Ovary (tissue), 9 donors: ENCODE results near the gene TEDC2. TPM values are rescaled to one million over a fixed set of nuclear protein-coding genes. Genes with fewer than 3 reads are reported as not detected.
A peak's percentile ranks its signal among the peaks of the same experiment; 100 is the strongest.
"Not testable (repeated sequence)": the region's sequence is repeated elsewhere in the genome, so short reads cannot be mapped to it uniquely, and the experiment has no call there.

Source experiments
- DNase-seq, 5 donors: peaks; one replicate each; pipeline ENCODE4 v3.0.0-alpha.2; 2019 to 2020
- H3K27ac ChIP-seq, 2 donors: fragments of 200-600 bp; one replicate each; pipeline versions ENCODE4 v1.5.1 to v1.8.0; 2019 to 2022
- H3K27me3 ChIP-seq: fragments of 200-600 bp; one replicate; pipeline ENCODE4 v1.8.0; 2022
- H3K36me3 ChIP-seq: fragments of 200-600 bp; sonication (generic); one replicate; pipeline ENCODE4 v1.5.1; 2019
- H3K4me1 ChIP-seq: one replicate; pipeline ENCODE4 v1.8.1; 2013; ENCODE audit warnings: mild to moderate bottlenecking, moderate library complexity; ENCODE audit not compliant: insufficient read depth
- H3K4me3 ChIP-seq: fragments of 200-600 bp; sonication (generic); one replicate; pipeline ENCODE4 v1.5.1; 2017
- H3K9me3 ChIP-seq, 2 donors: fragments of 200-600 bp in 1 of 2; sonication (generic) in 1 of 2; one replicate each; pipeline versions ENCODE4 v1.5.1 to v1.8.1; 2013 to 2019; ENCODE audit warnings: mild to moderate bottlenecking in 1 of 2, moderate library complexity in 1 of 2
- EP300 ChIP-seq: sonication (generic); formaldehyde crosslinking; IDR thresholded peaks from one replicate; pipeline ENCODE4 v1.6.1; 2017; ENCODE audit warnings: antibody characterized with exemption
- POLR2A ChIP-seq: fragments of 450-650 bp; IDR thresholded peaks from one replicate; pipeline ENCODE4 v1.6.1; 2017; ENCODE audit warnings: antibody characterized with exemption, mild to moderate bottlenecking, moderate library complexity
- WGBS, 3 donors: extraction: QIAGEN DNeasy Blood & Tissue Kit in 1 of 3; methylation state at CpG; one replicate each; pipeline versions ENCODE4 v1.1.5 to v1.1.7; 2013 to 2017; 5-methylcytosine and 5-hydroxymethylcytosine counted together
- intact Hi-C, 4 donors: fragments of 100-400 bp; cut with DNase I; formaldehyde crosslinking; loops; one replicate each; pipeline versions ENCODE4 v1.11.0 to v1.15.1; 2022 to 2023
- polyA plus RNA-seq, 2 donors: library from polyadenylated mRNA; stranded (reverse); fragments of 200-250 nt in 1 of 2; fragments of 350-450 nt in 1 of 2; fragmentation: Illumina TruSeq in 1 of 2; extraction: RNeasy Lipid Tissue Mini Kit (QIAGEN cat#74804) in 1 of 2; gene quantifications; one replicate each; pipeline ENCODE4 v1.2.3, GENCODE V29; 2013 to 2014
- total RNA-seq, 7 donors: library from RNA; depleted of rRNA in 2 of 7; stranded (reverse); fragments of >200 nt in 2 of 7; fragmentation: NEBNext Ultra II Directional in 3 of 7; extraction: Animal tissue kit (Norgen Biotek cat#: 25700) in 3 of 7; gene quantifications; one replicate each; pipeline versions ENCODE4 v1.1.0 to v1.2.4, GENCODE V29; 2016 to 2023
- TF ChIP-seq, protein P1 (sequence below), 3 donors: fragments of 450-650 bp in 2 of 3; fragments of 200-600 bp in 1 of 3; IDR thresholded peaks; one replicate each; pipeline versions ENCODE4 v1.5.1 to v1.8.0; 2016 to 2022; ENCODE audit warnings: antibody characterized with exemption in 3 of 3, mild to moderate bottlenecking in 1 of 3
- donor health status: DM: no; HTN: no; CAD: no; lungs with moderate emphysema.
- donor health status: DM: no; HTN: no; CAD: no.
- donor health status: Bipolar disorder and iron deficiency.
- donor health status: DM: yes; HTN: yes; CAD: no.
- donor health status: DM: no; HTN: no; CAD: no.
- donor health status: DM: yes; HTN: yes; CAD: no.

TEDC2 gene
- total and polyA plus RNA-seq, 9 donors, result 0.38 to 2.0 (median 1.3) TPM; not detected in 3

DNA sequence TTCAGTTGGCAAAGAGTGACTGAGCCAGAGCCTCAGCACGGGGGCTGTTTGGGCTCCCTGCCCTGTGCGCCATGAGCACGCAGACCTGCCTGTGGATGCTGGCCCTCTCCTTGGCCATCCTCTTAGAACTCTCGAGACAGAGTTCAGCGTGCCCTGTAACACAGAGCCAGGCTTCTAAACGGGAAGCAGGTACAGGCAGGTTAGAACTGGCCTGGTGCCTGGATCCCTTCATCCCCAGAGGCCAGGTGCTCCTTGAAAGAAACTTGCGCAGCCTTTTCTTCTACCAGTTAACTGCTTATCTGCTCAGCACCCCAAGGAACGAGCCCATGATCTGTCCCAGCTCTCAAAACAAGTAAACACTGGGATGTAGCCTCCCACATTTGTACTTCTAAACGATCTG is 23.8 kb upstream of the TEDC2 start:
- H3K9me3 ChIP-seq, result no peaks in the 10 kb centered on the region
- intact Hi-C loops, result loop anchor here in 1 of 4 donors (10.0 kb wide), 2 partner anchors 69 to 91 kb away; partner anchors contain the start of gene ABCA3
- no peak overlapping the region for H3K27ac ChIP-seq
- 88 to 94% (median 90%) methylated on average over 9 of the region's 9 CpGs for WGBS, 3 donors
- H3K4me1 ChIP-seq, result no peaks in the 10 kb centered on the region
- TF ChIP-seq, protein P1, sequence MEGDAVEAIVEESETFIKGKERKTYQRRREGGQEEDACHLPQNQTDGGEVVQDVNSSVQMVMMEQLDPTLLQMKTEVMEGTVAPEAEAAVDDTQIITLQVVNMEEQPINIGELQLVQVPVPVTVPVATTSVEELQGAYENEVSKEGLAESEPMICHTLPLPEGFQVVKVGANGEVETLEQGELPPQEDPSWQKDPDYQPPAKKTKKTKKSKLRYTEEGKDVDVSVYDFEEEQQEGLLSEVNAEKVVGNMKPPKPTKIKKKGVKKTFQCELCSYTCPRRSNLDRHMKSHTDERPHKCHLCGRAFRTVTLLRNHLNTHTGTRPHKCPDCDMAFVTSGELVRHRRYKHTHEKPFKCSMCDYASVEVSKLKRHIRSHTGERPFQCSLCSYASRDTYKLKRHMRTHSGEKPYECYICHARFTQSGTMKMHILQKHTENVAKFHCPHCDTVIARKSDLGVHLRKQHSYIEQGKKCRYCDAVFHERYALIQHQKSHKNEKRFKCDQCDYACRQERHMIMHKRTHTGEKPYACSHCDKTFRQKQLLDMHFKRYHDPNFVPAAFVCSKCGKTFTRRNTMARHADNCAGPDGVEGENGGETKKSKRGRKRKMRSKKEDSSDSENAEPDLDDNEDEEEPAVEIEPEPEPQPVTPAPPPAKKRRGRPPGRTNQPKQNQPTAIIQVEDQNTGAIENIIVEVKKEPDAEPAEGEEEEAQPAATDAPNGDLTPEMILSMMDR (IDR thresholded peaks at IDR 0.05), result no peak
- no peak for TF ChIP-seq POLR2A
- no peak for TF ChIP-seq EP300
- no peaks in the 10 kb centered on the region for H3K36me3 ChIP-seq
- peak in 1 of 5 donors; percentile 5 for DNase-seq
- no peak overlapping the region for H3K4me3 ChIP-seq
- H3K27me3 ChIP-seq, result no peaks in the 10 kb centered on the region

DNA sequence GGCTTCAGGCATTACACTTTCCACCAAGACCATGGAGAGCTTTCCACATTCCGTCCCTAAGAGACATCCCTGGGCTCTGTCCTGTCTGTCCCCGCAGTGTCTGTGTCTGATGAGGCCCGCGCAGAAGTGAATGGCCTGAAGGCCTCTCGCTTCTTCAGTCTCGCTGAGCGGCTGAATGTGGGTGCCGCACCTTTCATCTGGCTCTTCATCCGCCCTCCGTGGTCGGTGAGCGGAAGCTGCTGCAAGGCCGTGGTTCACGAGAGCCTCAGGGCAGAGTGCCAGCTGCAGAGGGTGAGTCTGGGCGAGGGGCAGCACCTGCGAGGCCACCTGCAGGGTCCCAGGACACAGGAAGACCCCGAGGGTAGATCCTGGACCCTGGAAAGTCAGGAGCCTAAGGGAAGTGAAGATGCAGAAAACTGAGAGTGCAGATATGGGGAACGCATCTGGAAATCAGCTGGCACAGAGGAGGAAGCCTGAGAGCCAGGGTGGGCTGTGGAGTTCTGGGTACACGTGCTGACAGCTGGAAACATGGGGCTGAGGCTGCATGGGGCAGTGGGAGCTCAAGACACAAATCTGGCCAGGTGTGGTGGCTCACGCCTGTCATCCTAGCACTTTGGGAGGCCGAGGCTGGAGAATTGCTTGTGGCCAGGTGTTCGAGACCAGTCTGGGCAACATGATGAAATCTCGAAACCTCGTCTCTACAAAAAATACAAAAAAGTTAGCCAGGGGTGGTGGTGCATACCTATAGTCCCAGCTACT is 22.7 kb upstream of the TEDC2 start:
- WGBS, 3 donors, result 93 to 94% (median 94%) methylated on average over 24 of the region's 24 CpGs
- Histone ChIP-seq H3K36me3 (no peaks in the 10 kb centered on the region), H3K4me3 (no peak overlapping the region), H3K27me3 (no peaks in the 10 kb centered on the region), H3K4me1 (no peaks in the 10 kb centered on the region), H3K9me3 (no peaks in the 10 kb centered on the region), H3K27ac (no peak overlapping the region)
- TF ChIP-seq EP300 (no peak), POLR2A (no peak)
- TF ChIP-seq, protein P1 (IDR thresholded peaks at IDR 0.05), result no peak
- intact Hi-C loops, result loop anchor here in 1 of 4 donors (10.0 kb wide), 2 partner anchors 68 to 92 kb away; partner anchors contain the start of gene ABCA3
- DNase-seq, result peak in 1 of 5 donors; percentile 6

GRCh38 chr16:2438121-2438520 is 21.8 kb upstream of the TEDC2 start:
- no peak overlapping the region for H3K4me3 ChIP-seq
- H3K4me1 ChIP-seq, result no peaks in the 10 kb centered on the region
- DNase-seq, result no peak
- no peaks in the 10 kb centered on the region for H3K27me3 ChIP-seq
- intact Hi-C loops, result loop anchor here in 1 of 4 donors (10.0 kb wide), 2 partner anchors 67 to 93 kb away; partner anchors contain the start of gene ABCA3
- H3K36me3 ChIP-seq, result no peaks in the 10 kb centered on the region
- WGBS, 3 donors, result 91 to 93% (median 93%) methylated on average over 14 of the region's 14 CpGs
- H3K27ac ChIP-seq, result no peak overlapping the region
- TF ChIP-seq POLR2A (no peak), EP300 (no peak)
- TF ChIP-seq, protein P1 (IDR thresholded peaks at IDR 0.05), result no peak
- no peaks in the 10 kb centered on the region for H3K9me3 ChIP-seq

DNA sequence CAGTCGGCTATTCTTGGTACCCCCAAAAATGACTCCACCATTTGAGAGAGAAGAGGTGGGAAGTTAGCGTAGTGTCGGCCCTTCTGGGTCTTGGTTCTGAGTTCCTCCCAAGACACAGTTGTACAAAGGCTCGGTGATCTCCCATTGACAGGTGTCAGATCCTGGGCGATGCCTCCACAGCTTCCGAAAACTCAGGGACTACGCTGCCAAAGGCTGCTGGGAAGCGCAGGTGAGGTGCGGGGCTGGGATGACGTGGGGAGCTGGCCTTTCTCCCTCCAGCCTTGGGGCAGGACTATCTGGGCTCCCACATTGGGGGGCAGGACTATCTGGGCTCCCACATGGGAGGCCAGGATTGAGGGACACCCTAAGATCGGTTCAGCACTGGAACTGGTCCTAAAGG is 20.3 kb upstream of the TEDC2 start:
- Histone ChIP-seq H3K27ac (no peak overlapping the region), H3K9me3 (no peaks in the 10 kb centered on the region), H3K4me3 (no peak overlapping the region), H3K4me1 (no peaks in the 10 kb centered on the region), H3K36me3 (no peaks in the 10 kb centered on the region), H3K27me3 (no peaks in the 10 kb centered on the region)
- DNase-seq, result no peak
- intact Hi-C loops, result loop anchor here in 1 of 4 donors (10.0 kb wide), 2 partner anchors 65 to 95 kb away; partner anchors contain the start of gene ABCA3
- WGBS, 3 donors, result 94 to 98% (median 95%) methylated on average over 11 of the region's 11 CpGs
- TF ChIP-seq POLR2A, result no peak
- no peak for TF ChIP-seq EP300
- TF ChIP-seq, protein P1 (IDR thresholded peaks at IDR 0.05), result no peak

DNA sequence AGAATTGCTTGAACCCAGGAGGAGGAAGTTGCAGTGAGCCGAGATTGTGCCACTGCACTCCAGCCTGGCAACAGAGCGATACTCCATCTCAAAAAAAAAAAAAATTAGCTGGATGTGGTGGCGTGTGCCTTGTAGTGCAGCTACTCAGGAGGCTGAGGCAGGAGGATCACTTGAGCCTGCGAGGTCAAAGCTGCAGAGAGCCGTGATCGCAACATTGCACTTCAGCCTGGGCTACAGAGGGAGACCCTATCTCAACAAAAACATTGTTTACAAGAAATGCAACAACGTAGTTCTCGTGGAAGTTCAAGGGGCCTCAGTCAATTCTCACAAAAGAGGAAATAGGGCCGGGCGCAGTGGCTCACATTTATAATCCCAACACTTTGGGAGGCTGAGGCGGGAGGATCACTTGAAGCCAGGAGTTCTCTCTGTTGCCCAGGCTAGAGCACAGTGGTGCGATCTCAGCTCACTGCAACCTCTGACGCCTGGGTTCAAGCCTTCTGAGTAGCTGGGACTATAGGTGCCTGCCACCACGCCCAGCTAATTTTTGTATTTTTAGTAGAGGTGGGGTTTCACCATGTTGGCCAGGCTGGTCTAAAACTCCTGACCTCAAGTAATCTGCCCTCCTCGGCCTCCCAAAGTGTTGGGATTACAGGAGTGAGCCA is 18.6 kb upstream of the TEDC2 start:
- H3K36me3 ChIP-seq, H3K4me3 ChIP-seq, H3K27ac ChIP-seq, H3K4me1 ChIP-seq, intact Hi-C loops, DNase-seq, H3K27me3 ChIP-seq, H3K9me3 ChIP-seq: not testable (repeated sequence)
- WGBS, 3 donors, result 78 to 87% (median 79%) methylated on average over 14 to 15 of the region's 15 CpGs
